ENCODE data around the gene LMNTD2. TPM values are rescaled to one million over a fixed set of nuclear protein-coding genes. Genes with fewer than 3 reads are reported as not detected.

LMNTD2 gene
- total RNA-seq, 1 experiment from 2014 or later = 2.0 TPM

- in situ Hi-C loops (cut with HindIII; ENCODE audit: low sequenced_read_pairs) = no loop called here
- no peak for DNase-seq (ENCODE audit: low spot score)
These were observed 22.0 kb downstream of the LMNTD2 start for GRCh38 chr11:538431-539051.

- in situ Hi-C loops (cut with HindIII; ENCODE audit: low sequenced_read_pairs) = no loop called here
- DNase-seq (ENCODE audit: low spot score) = no peak
These were observed 22.7 kb downstream of the LMNTD2 start for GRCh38 chr11:537622-538430.

- in situ Hi-C loops (cut with HindIII; ENCODE audit: low sequenced_read_pairs) = no loop called here
- DNase-seq (ENCODE audit: low spot score) = peak; percentile 53
These were observed 23.5 kb downstream of the LMNTD2 start, which contains the start of gene LRRC56 for GRCh38 chr11:536841-537621. Gene LRRC56 (plus strand): TSS chr11:537527. CDS start chr11:540685, 3,158 bp downstream.

- in situ Hi-C loops (cut with HindIII; ENCODE audit: low sequenced_read_pairs) = no loop called here
- peak; percentile 94 for DNase-seq (ENCODE audit: low spot score)
These were observed 24.8 kb downstream of the LMNTD2 start, which contains the start of gene HRAS for GRCh38 chr11:535519-536454. Gene HRAS (minus strand): TSS chr11:535576.

- DNase-seq (ENCODE audit: low spot score) = no peak
- in situ Hi-C loops (cut with HindIII; ENCODE audit: low sequenced_read_pairs) = no loop called here
These were observed 25.4 kb downstream of the LMNTD2 start for GRCh38 chr11:535210-535518.

DNA sequence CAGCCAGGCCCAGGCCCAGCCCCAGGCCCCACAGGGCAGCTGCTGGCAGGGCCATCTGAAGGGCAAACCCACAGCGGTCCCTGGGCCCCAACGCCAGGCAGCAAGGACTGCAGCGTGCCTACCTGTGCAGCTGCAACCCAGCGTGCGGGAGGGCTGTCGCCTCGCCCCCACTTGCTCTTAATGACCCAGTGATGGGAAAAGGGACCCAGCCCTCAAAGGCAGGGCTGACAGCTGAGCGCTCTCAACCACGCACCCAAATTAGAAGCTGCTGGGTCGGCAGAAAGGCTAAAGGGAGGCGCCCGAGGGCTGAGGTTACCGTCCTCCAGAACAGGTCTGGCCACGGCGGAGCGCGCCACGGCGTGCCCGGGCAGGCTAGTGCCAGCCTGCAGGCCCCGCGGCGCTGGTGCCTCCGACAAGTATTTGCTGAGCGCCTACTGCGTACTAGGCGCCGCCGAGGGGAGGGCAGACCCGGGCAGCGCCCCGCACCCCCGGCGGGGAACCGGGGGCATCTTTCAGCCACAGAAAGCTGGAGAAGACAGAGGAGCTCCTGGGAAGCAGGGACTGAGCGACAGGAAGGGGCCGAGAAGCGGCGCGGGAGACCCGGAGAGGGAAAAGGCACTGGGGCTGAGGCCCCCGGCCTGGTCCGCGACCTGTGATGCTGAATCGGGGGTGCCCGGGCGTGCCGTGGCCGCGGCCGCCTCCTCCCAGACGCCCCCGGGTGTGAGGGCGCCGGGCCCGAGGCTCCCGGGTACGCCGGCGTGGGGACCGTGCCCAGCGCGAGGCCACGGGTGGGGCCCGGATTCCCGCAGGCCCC is 25.9 kb downstream of the LMNTD2 start:
- in situ Hi-C loops (cut with HindIII; ENCODE audit: low sequenced_read_pairs) = no loop called here

GRCh38 chr11:533586-534395 is 26.7 kb downstream of the LMNTD2 start:
- no peak for DNase-seq (ENCODE audit: low spot score)
- in situ Hi-C loops (cut with HindIII; ENCODE audit: low sequenced_read_pairs) = no loop called here

More for the DNA sequence above, 25.9 kb downstream of the LMNTD2 start:
- no peak for DNase-seq (ENCODE audit: low spot score)

GRCh38 chr11:532986-533585 is 27.5 kb downstream of the LMNTD2 start:
- in situ Hi-C loops (cut with HindIII; ENCODE audit: low sequenced_read_pairs) = no loop called here
- no peak for DNase-seq (ENCODE audit: low spot score)

DNA sequence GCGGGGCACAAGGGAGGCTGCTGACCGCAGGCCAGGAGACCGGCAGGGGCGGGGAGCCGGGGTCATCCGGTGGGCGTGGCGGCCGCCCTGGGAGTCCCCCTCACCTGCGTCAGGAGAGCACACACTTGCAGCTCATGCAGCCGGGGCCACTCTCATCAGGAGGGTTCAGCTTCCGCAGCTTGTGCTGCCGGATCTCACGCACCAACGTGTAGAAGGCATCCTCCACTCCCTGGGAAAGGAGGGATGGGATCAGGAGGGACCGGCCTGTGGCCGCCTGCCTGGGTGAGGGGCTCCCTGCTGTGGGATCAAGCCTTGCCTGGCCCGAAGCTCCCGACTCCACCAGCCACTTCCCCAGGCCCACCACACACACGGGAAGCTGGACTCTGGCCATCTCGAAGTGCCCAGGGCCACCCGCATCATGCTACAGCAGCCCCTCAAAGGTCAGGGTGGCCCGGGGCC is 28.0 kb downstream of the LMNTD2 start:
- DNase-seq (ENCODE audit: low spot score) = no peak
- in situ Hi-C loops (cut with HindIII; ENCODE audit: low sequenced_read_pairs) = no loop called here

DNA sequence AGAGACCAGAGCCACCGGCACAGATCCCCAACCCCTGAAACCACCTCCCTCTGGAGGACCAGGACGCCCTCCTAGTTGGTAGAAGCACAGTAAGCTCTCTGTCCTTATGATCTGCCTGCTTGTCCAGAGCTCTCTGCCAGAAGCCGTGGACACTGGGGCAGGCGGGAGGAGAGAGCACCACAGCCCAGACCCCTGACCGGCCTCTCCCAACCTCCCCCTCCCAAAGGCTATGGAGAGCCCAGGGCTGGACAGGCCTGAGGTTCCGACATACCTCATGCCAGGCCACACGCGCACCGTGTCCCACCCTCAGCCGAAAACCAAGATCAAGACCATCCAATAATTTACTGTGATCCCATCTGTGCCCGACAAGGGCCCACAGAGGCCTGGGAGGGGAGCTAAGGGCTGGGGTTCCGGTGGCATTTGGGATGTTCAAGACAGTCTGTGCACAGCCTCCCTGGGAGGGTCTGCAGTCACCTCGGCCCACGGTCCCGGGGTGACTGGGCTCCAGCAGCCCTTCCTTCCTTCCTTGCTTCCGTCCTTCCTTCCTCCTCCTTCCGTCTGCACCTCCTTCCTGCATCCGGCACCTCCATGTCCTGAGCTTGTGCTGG is 28.5 kb downstream of the LMNTD2 start:
- no peak for DNase-seq (ENCODE audit: low spot score)
- in situ Hi-C loops (cut with HindIII; ENCODE audit: low sequenced_read_pairs) = no loop called here

GRCh38 chr11:530960-531831 is 29.3 kb downstream of the LMNTD2 start:
- in situ Hi-C loops (cut with HindIII; ENCODE audit: low sequenced_read_pairs) = no loop called here
- DNase-seq (ENCODE audit: low spot score) = no peak

DNA sequence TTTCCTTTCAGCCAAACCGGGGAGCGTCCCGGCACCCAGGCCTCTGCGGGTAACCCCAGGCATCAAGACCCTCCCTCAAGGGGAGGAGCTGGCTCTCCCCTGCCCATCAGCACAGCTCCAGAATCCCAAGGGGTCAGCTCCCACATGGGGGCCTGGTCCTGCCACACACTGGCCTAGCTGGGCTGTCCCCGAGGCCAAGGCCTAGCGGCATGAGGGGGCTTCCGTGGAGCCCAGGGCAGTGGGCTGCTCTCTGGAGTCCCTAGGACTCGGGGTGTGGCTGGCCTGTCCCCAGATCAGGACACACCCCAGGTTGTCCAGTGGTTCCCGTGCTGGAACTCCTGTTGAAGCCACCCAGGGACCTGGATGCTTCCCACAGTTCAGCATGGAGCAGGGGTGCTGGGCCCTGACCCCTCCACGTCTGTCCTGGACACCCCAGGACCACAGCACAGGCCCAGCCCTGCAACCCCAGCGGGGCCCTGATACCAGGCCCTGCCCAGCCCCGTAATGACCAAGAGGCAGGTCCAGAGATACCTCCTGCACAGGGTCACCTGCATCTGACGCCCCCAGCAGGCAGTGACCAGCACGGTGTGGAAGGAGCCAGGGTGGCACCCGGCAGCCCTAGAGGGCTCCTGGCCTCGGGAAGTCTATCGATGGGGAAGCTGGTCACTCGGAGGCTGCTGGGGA is 30.7 kb downstream of the LMNTD2 start:
- in situ Hi-C loops (cut with HindIII; ENCODE audit: low sequenced_read_pairs) = no loop called here
- no peak for DNase-seq (ENCODE audit: low spot score)

GRCh38 chr11:528815-529727 is 31.5 kb downstream of the LMNTD2 start:
- DNase-seq (ENCODE audit: low spot score) = no peak
- in situ Hi-C loops (cut with HindIII; ENCODE audit: low sequenced_read_pairs) = no loop called here

- no peak for DNase-seq (ENCODE audit: low spot score)
- in situ Hi-C loops (cut with HindIII; ENCODE audit: low sequenced_read_pairs) = no loop called here
These were observed 32.2 kb downstream of the LMNTD2 start for GRCh38 chr11:528166-528814.

Data from G401 (cell line).